GM19099 (cell line): ENCODE measurements around the gene BCAS3.

ENCODE experiments used
- POLR2A ChIP-seq: IDR thresholded peaks from 3 replicates; pipeline ENCODE4 v1.6.1; 2011; ENCODE audit warnings: low read depth; ENCODE audit not compliant: insufficient read length; ENCODE audit errors: extremely low read depth

The BCAS3 gene

GRCh38 chr17:61238455-61238933, 560.8 kb downstream of the BCAS3 start:
- TF ChIP-seq POLR2A, result no peak

- no peak for TF ChIP-seq POLR2A
Observed at GRCh38 chr17:61239327-61239726, 561.7 kb downstream of the BCAS3 start.

DNA sequence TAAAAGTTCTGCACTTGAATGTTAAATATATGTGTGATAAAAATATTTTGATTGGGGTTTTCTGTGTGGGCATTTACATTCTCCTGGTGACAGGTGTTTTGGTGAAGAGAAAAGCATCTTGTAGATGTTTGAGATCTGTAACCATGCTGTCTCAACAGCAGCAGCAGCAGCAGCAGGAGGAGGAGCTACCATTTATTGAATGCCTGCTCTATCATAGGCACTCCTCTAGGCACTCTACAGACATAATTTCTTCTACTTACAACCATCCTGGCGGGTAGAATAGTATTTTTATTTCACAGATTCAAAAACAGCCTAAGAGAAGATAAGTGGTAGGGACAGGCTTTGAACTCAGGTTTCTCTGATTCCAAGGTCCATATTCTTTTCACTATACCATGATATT, 562.3 kb downstream of the BCAS3 start:
- TF ChIP-seq POLR2A, result no peak

DNA sequence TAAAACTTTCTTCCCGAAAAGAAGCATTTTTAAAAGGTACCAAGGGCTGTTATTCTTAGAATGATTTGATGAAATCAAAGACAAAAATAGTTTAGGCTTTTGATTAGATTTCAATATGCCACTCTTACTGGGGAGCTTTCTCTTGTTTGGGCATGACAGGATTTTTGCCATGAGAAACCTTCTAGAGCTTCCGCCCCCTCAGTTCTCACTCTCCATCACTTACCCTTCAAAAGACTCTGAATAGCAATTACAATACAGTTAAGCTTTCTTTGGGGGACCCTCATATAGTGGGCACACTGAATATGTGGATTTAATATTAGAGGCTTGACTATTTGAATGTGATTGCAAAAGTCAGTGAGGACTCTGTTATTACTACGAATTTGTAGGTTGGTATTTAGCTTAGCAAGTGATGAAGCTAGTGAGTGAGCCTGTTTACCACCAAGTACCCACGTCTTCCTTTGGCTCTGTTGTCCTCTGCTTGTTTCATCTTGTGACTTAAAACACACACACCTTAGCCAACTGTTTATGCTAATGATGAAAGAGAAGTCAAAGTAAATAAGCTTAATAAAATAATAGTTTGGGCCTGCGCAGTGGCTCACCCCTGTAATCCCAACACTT, 563.3 kb downstream of the BCAS3 start:
- no peak for TF ChIP-seq POLR2A

DNA sequence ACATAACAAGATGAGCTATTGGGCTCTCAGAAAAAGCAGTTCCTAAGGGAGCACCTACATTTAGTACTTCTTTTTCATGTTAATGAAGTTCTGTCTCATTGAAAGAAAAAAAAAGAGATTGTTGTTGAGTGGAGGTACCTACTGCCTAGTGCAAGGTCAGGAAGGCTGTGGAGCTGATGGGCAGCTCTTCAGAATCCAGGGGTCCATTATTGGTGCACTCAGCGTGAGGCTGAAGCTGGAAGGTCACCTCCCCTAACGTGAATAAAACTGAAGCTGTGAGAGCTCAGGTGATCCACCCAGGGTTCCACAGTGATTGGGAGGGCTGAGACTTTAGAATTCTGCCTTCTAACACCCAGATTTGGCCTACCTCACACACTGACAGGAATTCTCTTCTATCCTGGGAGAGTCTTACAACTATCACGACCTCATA, 568.1 kb downstream of the BCAS3 start:
- TF ChIP-seq POLR2A, result no peak

- no peak for TF ChIP-seq POLR2A
Observed at GRCh38 chr17:61247439-61247838, 569.8 kb downstream of the BCAS3 start.

DNA sequence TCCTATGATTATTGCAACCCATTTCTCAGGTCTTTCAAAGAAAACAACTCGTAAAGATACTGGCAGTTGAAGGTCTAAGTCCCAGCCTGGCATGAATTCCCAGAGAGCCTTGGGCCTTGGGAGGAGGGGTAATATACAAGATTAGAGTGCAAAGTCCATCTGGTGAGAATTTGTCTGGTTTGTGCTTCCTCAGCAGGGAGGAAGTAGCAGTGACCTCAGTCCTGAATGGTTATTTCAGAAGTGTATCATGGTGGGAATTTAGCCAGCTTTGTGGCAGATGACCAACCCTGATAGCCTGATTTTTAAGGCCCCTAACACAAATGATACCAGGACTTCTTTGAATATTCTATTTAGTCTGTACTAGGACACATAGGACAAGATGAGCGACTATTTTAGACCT, 570.7 kb downstream of the BCAS3 start:
- no peak for TF ChIP-seq POLR2A

GRCh38 chr17:61249649-61250299, 572.1 kb downstream of the BCAS3 start:
- no peak for TF ChIP-seq POLR2A

GRCh38 chr17:61250335-61250890, 572.8 kb downstream of the BCAS3 start:
- TF ChIP-seq POLR2A, result no peak

DNA sequence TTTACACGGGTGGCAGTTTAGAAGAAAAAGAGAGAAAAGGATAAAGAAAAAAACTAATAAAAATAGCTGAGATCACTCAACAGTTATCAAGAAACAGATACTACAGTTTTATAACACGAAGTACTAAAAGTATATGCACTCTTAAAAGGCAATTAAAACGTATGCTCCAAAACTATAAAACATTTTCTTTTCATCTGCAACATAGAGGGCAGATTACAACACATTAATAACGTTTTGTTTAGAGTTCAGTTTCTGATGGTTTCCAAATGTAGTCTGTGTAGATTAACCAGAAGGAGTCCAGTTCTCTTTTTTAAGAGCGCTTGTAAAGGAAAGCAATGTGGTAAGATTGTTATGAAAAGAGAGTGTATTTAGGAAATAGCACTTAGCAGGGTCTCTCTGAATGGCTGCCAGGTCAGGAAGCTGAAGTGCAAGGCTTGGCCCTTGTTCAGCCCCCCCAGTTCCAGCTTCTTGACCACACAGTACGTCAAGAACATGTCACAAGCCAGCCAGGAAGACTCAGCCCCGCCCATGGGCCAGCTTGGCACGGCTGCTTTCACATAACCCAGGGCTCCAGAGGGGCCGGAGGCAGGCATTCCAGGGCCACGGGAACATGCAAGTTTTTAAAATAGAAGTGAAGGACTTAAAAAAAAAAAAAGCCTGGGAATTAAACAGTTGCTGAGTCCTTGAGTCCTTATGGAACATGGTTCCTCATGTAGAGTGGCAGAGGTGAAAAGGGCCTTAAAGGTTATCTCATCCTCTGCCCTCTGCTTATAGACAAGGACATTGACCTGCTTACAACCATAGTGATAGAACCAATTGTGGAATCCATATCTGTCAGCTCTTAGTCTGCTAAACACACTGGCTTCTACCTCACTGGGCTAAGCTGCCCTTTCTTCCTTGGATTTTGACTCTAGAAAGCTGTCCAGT, 574.6 kb downstream of the BCAS3 start:
- no peak for TF ChIP-seq POLR2A

GRCh38 chr17:61253362-61253761, 575.7 kb downstream of the BCAS3 start:
- TF ChIP-seq POLR2A, result no peak

- no peak for TF ChIP-seq POLR2A
Observed at GRCh38 chr17:61253937-61254574, 576.4 kb downstream of the BCAS3 start.

DNA sequence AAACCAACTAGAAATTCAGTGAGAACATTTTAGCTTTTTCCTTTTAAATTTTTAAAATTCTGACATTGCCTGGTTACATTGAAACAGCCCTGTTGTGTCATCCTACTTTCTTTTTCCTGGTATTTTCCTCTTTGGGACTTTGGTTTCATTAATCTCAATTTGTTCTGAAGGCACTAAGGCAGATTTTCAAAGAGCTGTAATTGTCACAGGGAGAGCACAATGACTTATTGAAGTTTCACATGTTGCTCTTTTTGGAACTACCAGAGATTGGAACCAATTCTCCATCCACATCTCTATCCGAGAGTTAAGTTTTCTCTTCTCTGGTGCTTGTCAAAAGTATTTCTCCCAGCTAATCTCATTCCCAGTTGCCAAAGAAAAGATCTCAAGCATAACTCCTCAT, 577.3 kb downstream of the BCAS3 start:
- no peak for TF ChIP-seq POLR2A

GRCh38 chr17:61255647-61256046, 578.0 kb downstream of the BCAS3 start:
- TF ChIP-seq POLR2A, result no peak

DNA sequence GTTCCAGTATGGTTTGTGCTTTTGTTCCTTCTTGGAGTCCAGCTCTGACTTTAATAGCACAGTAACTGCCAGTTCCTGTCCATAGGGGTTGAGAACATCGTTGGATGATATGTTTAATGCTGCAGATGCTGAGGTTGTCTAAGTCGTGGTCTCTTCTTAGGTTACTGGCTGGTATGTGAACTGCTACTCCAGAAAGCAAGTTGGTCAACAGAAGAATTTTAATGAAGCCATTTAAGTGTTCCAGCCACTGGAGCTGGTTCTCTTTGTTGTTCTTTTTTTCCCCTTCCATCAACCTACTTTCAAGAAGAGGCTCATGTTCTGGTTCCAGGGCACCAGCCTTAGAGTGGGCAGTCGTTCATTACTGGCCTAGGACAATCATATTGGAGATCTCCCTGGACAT, 581.7 kb downstream of the BCAS3 start:
- TF ChIP-seq POLR2A, result no peak
